Esophagus squamous epithelium (tissue), 5 donors: Measurements from ENCODE around the gene ZNF541. TPM values are rescaled to one million over a fixed set of nuclear protein-coding genes. Genes with fewer than 3 reads are reported as not detected.

Experiments used
- DNase-seq: peaks from one replicate; lab custom pipeline; 2025; lab: John Stamatoyannopoulos, UW
- H3K27ac ChIP-seq, 4 donors: fragments of 200-600 bp; sonication (generic); one replicate each; pipeline ENCODE4 v1.5.1; 2016 to 2019; ENCODE audit warnings: mild to moderate bottlenecking in 1 of 4
- H3K27me3 ChIP-seq, 4 donors: fragments of 200-600 bp; sonication (generic); 1 replicate in 3 of 4; 2 replicates in 1 of 4; pipeline versions ENCODE4 v1.5.1 to v1.6.0; 2017 to 2021; ENCODE audit warnings: antibody characterized with exemption in 1 of 4
- H3K36me3 ChIP-seq, 3 donors: fragments of 200-600 bp; sonication (generic); one replicate each; pipeline ENCODE4 v1.5.1; 2016 to 2019
- H3K4me1 ChIP-seq, 3 donors: fragments of 200-600 bp; sonication (generic); one replicate each; pipeline ENCODE4 v1.5.1; 2017 to 2019
- H3K4me3 ChIP-seq, 4 donors: fragments of 200-600 bp; sonication (generic); 1 replicate in 3 of 4; 2 replicates in 1 of 4; pipeline ENCODE4 v1.5.1; 2016 to 2019; ENCODE audit warnings: mild to moderate bottlenecking in 2 of 4, moderate library complexity in 1 of 4
- H3K9me3 ChIP-seq, 3 donors: fragments of 200-600 bp; sonication (generic); one replicate each; pipeline ENCODE4 v1.5.1; 2016 to 2019
- POLR2A ChIP-seq, 4 donors: fragments of 450-650 bp; IDR thresholded peaks; one replicate each; pipeline ENCODE4 v1.6.1; 2017; ENCODE audit warnings: antibody characterized with exemption in 4 of 4, mild to moderate bottlenecking in 4 of 4, moderate library complexity in 3 of 4
- WGBS, 2 donors: methylation state at CpG; one replicate each; pipeline ENCODE4 v1.1.5; 2018; 5-methylcytosine and 5-hydroxymethylcytosine counted together
- intact Hi-C: fragments of 100-400 bp; cut with DNase I; formaldehyde crosslinking; loops from one replicate; pipeline ENCODE4 v1.15.0; 2022
- total RNA-seq, 4 donors: library from RNA; depleted of rRNA; stranded (reverse); fragments of >200 nt; gene quantifications; one replicate each; pipeline ENCODE4 v1.1.0, GENCODE V29; 2016
- TF ChIP-seq, protein P1 (sequence below), 6 experiments: fragments of 450-650 bp in 4 of 6; fragments of 200-600 bp in 2 of 6; sonication (generic) in 2 of 6; IDR thresholded peaks; one replicate each; pipeline ENCODE4 v1.5.1; 2016 to 2019; ENCODE audit warnings: antibody characterized with exemption in 6 of 6, mild to moderate bottlenecking in 4 of 6, moderate library complexity in 4 of 6
- donor health status: DM: yes; HTN: yes; CAD: no.

ZNF541 gene
- total RNA-seq, 4 donors from 2014 or later, result 0.04 TPM; not detected in 3

DNA sequence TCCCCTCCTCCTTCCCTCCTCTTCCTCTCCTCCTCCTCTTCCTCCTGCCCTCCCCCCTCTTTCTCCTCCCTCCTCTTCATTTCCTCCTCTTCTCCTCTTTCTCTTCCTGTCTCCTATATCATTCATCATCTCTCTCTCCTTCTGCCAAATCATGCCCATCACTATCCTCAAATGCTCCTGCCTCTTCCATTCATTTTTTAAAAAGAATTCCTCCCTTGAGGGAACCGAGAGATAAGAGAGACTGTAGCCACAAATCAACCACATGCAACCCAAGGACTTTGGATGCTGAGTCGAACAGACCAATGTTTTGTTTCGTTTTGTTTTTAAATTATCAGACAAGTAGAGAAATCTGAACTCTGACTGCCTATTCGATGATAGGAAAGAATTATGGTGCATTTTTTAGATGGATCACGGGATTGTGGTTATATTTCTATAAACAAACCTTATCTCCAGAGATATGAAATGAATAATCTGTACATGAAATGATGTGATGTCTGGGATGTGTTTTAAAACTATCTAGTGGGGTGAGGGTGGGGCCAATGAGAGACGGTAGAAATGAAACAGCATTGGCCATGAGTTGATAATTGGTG is 9.5 kb upstream of the ZNF541 start:
- Histone ChIP-seq H3K36me3 (no peaks in the 10 kb centered on the region), H3K4me3 (no peak overlapping the region), H3K27ac (peak overlapping the region; percentile 22 to 87 (median 72)), H3K27me3 (no peaks in the 10 kb centered on the region), H3K9me3 (peaks cover 0 to 11% (median 8%) of the 10 kb centered on the region in 3 donors), H3K4me1 (peaks cover 12 to 35% (median 16%) of the 10 kb centered on the region in 3 donors)
- no peak for TF ChIP-seq POLR2A (IDR thresholded peaks at IDR 0.05)
- TF ChIP-seq, protein P1, sequence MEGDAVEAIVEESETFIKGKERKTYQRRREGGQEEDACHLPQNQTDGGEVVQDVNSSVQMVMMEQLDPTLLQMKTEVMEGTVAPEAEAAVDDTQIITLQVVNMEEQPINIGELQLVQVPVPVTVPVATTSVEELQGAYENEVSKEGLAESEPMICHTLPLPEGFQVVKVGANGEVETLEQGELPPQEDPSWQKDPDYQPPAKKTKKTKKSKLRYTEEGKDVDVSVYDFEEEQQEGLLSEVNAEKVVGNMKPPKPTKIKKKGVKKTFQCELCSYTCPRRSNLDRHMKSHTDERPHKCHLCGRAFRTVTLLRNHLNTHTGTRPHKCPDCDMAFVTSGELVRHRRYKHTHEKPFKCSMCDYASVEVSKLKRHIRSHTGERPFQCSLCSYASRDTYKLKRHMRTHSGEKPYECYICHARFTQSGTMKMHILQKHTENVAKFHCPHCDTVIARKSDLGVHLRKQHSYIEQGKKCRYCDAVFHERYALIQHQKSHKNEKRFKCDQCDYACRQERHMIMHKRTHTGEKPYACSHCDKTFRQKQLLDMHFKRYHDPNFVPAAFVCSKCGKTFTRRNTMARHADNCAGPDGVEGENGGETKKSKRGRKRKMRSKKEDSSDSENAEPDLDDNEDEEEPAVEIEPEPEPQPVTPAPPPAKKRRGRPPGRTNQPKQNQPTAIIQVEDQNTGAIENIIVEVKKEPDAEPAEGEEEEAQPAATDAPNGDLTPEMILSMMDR (IDR thresholded peaks at IDR 0.05), result no peak
- no peak for DNase-seq
- intact Hi-C loops, result no loop called here
- WGBS, 2 donors, result 46 to 48% methylated on average over 6 of the region's 6 CpGs

DNA sequence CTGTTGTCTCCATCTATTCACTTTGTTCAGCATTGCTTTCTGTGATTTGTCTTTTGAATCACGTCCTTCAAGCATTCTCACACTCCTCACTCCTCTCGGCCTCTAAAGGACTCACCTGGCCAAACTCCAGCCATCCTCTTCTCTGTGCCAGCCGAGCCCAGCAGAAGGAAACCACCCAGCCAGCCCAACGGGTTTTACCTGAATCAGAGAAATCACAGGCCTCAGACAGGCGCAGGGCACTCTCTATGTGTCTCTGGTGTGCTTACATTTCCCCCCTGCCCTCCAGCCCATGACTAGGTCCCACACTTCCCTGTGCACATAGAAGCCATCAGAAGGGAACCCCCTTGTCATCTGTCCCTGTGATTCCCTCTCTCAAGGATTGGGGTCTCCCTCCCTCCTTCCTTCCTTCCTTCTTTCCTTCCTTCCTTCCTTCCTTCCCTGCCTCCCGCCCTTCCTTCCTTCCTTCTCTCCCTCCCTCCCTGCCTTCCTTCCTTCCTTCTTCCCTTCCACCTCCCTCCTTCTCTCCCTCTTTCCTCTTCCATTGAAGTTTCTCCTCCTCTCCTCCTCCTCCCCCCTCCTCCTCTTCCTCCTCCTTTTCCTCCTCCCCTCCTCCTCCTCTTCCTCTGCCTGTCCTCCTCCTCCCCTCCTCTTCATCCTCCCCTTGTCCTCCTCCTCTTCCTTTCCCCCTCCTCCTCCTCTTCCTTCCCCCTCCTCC is 8.8 kb upstream of the ZNF541 start:
- peaks cover 12 to 35% (median 16%) of the 10 kb centered on the region in 3 donors for H3K4me1 ChIP-seq
- 36 to 38% methylated on average over 6 of the region's 6 CpGs for WGBS, 2 donors
- peak overlapping the region; percentile 34 to 87 (median 72) for H3K27ac ChIP-seq
- no peak for TF ChIP-seq POLR2A (IDR thresholded peaks at IDR 0.05)
- TF ChIP-seq, protein P1 (IDR thresholded peaks at IDR 0.05), result no peak
- intact Hi-C loops, result no loop called here
- H3K36me3 ChIP-seq, result no peaks in the 10 kb centered on the region
- H3K9me3 ChIP-seq, result peaks cover 0 to 10% (median 8%) of the 10 kb centered on the region in 3 donors
- H3K4me3 ChIP-seq, result no peak overlapping the region
- no peaks in the 10 kb centered on the region for H3K27me3 ChIP-seq
- DNase-seq, result no peak

DNA sequence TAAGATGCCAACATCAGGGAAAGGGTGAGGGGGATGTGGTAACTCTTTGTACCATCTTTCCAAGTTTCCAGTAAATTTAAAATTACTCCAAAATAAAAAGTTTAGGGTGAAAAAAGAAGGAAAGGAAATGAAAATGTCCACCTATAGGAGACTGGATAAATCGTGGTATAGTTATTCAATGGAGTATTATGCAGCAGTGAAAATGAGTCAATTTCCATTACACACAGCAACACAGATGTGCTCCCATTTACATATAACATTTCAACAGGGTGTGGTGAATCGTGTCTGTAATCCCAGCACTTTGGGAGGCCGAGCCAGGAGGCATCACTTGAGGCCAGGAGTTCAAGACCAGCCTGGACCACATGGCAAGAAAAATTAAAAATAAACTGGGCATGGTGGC is 7.4 kb upstream of the ZNF541 start:
- H3K27ac ChIP-seq, result no peak overlapping the region
- DNase-seq, result no peak
- H3K9me3 ChIP-seq, result no peaks in the 10 kb centered on the region
- no peak for TF ChIP-seq POLR2A (IDR thresholded peaks at IDR 0.05)
- TF ChIP-seq, protein P1 (IDR thresholded peaks at IDR 0.05), result no peak
- peaks cover 12 to 35% (median 16%) of the 10 kb centered on the region in 3 donors for H3K4me1 ChIP-seq
- no peak overlapping the region for H3K4me3 ChIP-seq
- intact Hi-C loops, result no loop called here
- H3K27me3 ChIP-seq, result no peaks in the 10 kb centered on the region
- H3K36me3 ChIP-seq, result no peaks in the 10 kb centered on the region
- 89 to 92% methylated on average over 3 of the region's 3 CpGs for WGBS, 2 donors

DNA sequence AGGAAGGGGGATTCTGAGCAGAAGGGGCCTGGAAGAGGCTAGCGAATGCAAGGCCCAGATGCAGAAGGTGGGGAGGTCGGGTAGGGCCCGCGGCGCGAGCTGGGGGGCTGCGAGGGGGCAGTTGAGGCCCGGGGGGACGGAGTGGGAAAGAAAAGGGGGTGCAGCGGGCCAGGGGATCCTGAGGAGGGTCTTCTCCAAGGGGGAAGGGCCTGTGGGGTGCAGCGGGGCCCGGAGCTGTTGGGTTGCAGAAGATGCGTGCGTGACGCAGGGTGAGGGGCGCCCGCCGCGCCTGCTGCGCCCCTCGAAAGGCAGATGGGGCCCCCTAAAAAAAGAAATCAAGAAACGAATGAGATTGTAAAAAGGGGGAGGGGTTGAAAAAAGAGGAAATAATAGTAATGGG is 313 bp downstream of the ZNF541 start:
- peak overlapping the region in 3 of 4 donors; percentile 28 to 61 (median 46) for H3K4me3 ChIP-seq
- H3K4me1 ChIP-seq, result peaks cover 0 to 13% (median 8%) of the 10 kb centered on the region in 3 donors
- peaks cover 0 to 8% (median 0%) of the 10 kb centered on the region in 4 donors for H3K27me3 ChIP-seq
- DNase-seq, result no peak
- H3K9me3 ChIP-seq, result no peaks in the 10 kb centered on the region
- TF ChIP-seq, protein P1 (IDR thresholded peaks at IDR 0.05), result no peak
- no peak for TF ChIP-seq POLR2A (IDR thresholded peaks at IDR 0.05)
- no peaks in the 10 kb centered on the region for H3K36me3 ChIP-seq
- H3K27ac ChIP-seq, result no peak overlapping the region
- WGBS, 2 donors, result 62 to 79% methylated on average over 18 to 19 of the region's 22 CpGs
- intact Hi-C loops, result no loop called here

DNA sequence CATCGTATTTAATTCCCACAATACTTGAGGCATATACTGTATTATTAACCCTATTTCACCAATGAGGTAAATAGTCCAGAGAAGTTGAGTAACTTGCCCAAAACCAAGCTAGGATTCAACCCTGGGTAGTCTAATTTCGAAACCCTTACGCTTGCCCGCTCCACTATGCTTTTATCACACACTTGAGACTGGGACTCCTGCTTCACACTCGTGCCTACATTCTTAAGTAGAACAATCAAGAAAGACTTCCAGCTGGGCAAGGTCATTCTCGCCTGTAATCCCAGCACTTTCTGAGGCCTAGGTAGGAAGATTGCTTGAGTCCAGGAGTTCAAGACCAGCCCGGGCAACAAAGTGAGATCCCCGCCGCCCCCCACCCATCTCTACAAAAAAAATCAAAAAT is 3.6 kb downstream of the ZNF541 start:
- H3K4me3 ChIP-seq, result no peak overlapping the region
- TF ChIP-seq, protein P1 (IDR thresholded peaks at IDR 0.05), result no peak
- no peak for TF ChIP-seq POLR2A (IDR thresholded peaks at IDR 0.05)
- H3K27me3 ChIP-seq, result peaks cover 0 to 8% (median 0%) of the 10 kb centered on the region in 4 donors
- DNase-seq, result no peak
- WGBS, 2 donors, result 77 to 80% methylated on average over 6 to 8 of the region's 9 CpGs
- intact Hi-C loops, result no loop called here
- no peaks in the 10 kb centered on the region for H3K36me3 ChIP-seq
- no peaks in the 10 kb centered on the region for H3K9me3 ChIP-seq
- no peak overlapping the region for H3K27ac ChIP-seq
- H3K4me1 ChIP-seq, result peaks cover 0 to 13% (median 8%) of the 10 kb centered on the region in 3 donors
